ENCODE results near the gene CCDC187.

DNA sequence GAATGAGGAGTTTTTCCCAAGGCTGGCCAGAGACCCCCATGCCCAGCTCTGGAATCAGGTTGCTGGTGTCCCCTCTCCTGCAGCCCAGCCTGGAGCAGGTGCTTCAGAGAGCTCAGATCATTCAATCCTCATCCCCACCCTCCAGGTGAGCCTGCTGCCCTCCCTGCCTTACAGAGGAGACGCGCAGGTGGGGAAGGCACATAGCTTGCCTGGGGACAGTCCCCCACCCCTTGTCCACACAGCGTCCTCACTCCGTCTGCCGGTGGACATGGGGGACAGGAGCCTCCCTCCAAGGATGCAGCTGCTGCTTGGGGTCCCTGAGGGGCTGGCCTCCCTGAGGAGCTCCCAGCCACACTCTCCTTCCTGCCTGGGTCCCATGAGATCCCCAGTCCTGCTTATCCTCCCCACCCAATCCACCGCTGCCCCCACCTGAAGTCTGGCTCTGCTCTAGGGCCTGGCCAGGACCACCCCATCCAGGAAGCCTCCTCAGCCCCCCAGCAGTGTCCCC lies 41.2 kb downstream of the CCDC187 start:
- TF ChIP-seq, protein P1, sequence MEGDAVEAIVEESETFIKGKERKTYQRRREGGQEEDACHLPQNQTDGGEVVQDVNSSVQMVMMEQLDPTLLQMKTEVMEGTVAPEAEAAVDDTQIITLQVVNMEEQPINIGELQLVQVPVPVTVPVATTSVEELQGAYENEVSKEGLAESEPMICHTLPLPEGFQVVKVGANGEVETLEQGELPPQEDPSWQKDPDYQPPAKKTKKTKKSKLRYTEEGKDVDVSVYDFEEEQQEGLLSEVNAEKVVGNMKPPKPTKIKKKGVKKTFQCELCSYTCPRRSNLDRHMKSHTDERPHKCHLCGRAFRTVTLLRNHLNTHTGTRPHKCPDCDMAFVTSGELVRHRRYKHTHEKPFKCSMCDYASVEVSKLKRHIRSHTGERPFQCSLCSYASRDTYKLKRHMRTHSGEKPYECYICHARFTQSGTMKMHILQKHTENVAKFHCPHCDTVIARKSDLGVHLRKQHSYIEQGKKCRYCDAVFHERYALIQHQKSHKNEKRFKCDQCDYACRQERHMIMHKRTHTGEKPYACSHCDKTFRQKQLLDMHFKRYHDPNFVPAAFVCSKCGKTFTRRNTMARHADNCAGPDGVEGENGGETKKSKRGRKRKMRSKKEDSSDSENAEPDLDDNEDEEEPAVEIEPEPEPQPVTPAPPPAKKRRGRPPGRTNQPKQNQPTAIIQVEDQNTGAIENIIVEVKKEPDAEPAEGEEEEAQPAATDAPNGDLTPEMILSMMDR (IDR thresholded peaks at IDR 0.05; ENCODE audit: poor library complexity, severe bottlenecking), result no peak
- TF ChIP-seq POLR2AphosphoS5 (IDR thresholded peaks at IDR 0.05), result no peak
- no peak for TF ChIP-seq SMC3 (conservative IDR thresholded peaks at IDR 0.05; ENCODE audit: poor library complexity)
- no peak for TF ChIP-seq RAD21 (conservative IDR thresholded peaks at IDR 0.05)

All from neural cell (in vitro differentiated cells).